IPS-18c (cell line): Measurements from ENCODE around the gene ASAH2B.

ENCODE experiments used
- H3K4me3 ChIP-seq: 2 replicates; pipeline ENCODE4 v1.7.0; 2013; ENCODE audit warnings: low read depth, mild to moderate bottlenecking, low read length, moderate library complexity; ENCODE audit not compliant: insufficient read depth
- H3K9me3 ChIP-seq: one replicate; pipeline ENCODE4 v1.6.1; 2013; ENCODE audit warnings: mild to moderate bottlenecking, low read length, moderate library complexity; ENCODE audit not compliant: control insufficient read depth, insufficient read depth

The ASAH2B gene

GRCh38 chr10:50788951-50789945 lies 49.5 kb downstream of the ASAH2B start:
- H3K4me3 ChIP-seq, result no peak overlapping the region

GRCh38 chr10:50794490-50794889 lies 54.8 kb downstream of the ASAH2B start:
- Histone ChIP-seq H3K9me3 (no peaks in the 10 kb centered on the region), H3K4me3 (no peak overlapping the region)

More at GRCh38 chr10:50788951-50789945, 49.5 kb downstream of the ASAH2B start:
- H3K9me3 ChIP-seq, result no peaks in the 10 kb centered on the region

- H3K9me3 ChIP-seq, result no peaks in the 10 kb centered on the region
- H3K4me3 ChIP-seq, result no peak overlapping the region
Observed at GRCh38 chr10:50796693-50797092, 57.0 kb downstream of the ASAH2B start.

GRCh38 chr10:50798297-50798696 lies 58.6 kb downstream of the ASAH2B start:
- Histone ChIP-seq H3K4me3 (no peak overlapping the region), H3K9me3 (no peaks in the 10 kb centered on the region)

- no peaks in the 10 kb centered on the region for H3K9me3 ChIP-seq
- no peak overlapping the region for H3K4me3 ChIP-seq
Observed at GRCh38 chr10:50799595-50799994, 59.9 kb downstream of the ASAH2B start.

- no peak overlapping the region for H3K4me3 ChIP-seq
- H3K9me3 ChIP-seq, result no peaks in the 10 kb centered on the region
Observed at GRCh38 chr10:50805981-50806622, 66.4 kb downstream of the ASAH2B start.

- Histone ChIP-seq H3K4me3 (no peak overlapping the region), H3K9me3 (no peaks in the 10 kb centered on the region)
Observed at GRCh38 chr10:50807851-50808776, 68.4 kb downstream of the ASAH2B start.
